Measurements from ENCODE around the gene GPD1. TPM values are rescaled to one million over a fixed set of nuclear protein-coding genes. Genes with fewer than 3 reads are reported as not detected.
A peak's percentile ranks its signal among the peaks of the same experiment; 100 is the strongest.

The GPD1 gene
- total RNA-seq, 1 donor from 2014 or later: 0.81 TPM

DNA sequence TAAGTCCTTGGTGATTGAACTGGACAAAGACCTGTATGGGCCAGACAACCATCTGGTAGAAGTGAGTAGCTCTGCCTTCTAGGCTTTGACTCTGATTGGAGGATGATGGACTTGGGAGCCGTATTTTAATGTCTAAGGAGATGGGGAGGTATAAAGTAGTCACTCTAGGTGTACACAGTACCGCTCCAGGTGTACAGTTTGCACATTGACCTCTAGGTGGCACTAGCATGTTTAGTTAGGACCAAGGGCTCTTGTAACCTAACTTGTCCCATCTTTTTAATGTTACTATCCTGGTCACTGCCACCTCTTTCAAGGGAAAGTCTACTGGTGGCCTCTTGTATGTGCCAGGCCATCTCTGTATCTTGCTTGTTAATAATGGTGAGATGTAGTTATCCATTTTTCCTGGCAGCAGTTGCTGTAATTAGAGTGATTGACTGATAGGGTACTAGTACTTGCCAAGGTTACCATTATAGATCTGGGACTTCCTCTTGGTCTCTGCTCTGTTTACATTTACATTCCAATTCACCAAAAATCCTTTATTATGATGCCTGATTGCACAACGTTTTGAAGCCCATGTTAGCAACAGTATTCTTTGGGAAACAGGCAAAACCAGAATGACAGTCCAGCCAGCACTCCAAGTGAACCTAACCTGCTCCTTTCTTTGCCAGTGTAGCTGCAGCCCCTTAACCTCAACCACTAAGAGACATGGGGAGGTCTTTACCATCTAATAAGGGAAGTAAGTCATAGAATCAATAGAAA, 15.1 kb upstream of the GPD1 start:
- Mint-ChIP-seq H3K4me1 (ENCODE audit: low read depth, unreplicated experiment) (peaks cover 6% of the 10 kb centered on the region), H3K36me3 (ENCODE audit: unreplicated experiment) (no peaks in the 10 kb centered on the region), H3K4me3 (ENCODE audit: unreplicated experiment) (peak overlapping the region; percentile 39), H3K9me3 (ENCODE audit: unreplicated experiment) (peaks cover 5% of the 10 kb centered on the region), H3K27ac (ENCODE audit: unreplicated experiment) (peak overlapping the region; percentile 40), H3K27me3 (ENCODE audit: unreplicated experiment) (peaks cover 3% of the 10 kb centered on the region)
- DNase-seq: no peak
- peak; percentile 77 for TF ChIP-seq CTCF (IDR thresholded peaks at IDR 0.05; ENCODE audit: partially characterized antibody, unreplicated experiment)

GRCh38 chr12:50089730-50090129, 14.1 kb upstream of the GPD1 start:
- no peak overlapping the region for H3K27ac Mint-ChIP-seq (ENCODE audit: unreplicated experiment)
- H3K36me3 Mint-ChIP-seq (ENCODE audit: unreplicated experiment): no peaks in the 10 kb centered on the region
- H3K27me3 Mint-ChIP-seq (ENCODE audit: unreplicated experiment): peaks cover 3% of the 10 kb centered on the region
- H3K9me3 Mint-ChIP-seq (ENCODE audit: unreplicated experiment): peaks cover 3% of the 10 kb centered on the region
- no peak for DNase-seq
- H3K4me3 Mint-ChIP-seq (ENCODE audit: unreplicated experiment): no peak overlapping the region
- no peak for TF ChIP-seq CTCF (IDR thresholded peaks at IDR 0.05; ENCODE audit: partially characterized antibody, unreplicated experiment)
- peaks cover 6% of the 10 kb centered on the region for H3K4me1 Mint-ChIP-seq (ENCODE audit: low read depth, unreplicated experiment)

GRCh38 chr12:50090391-50090790, 13.4 kb upstream of the GPD1 start:
- TF ChIP-seq CTCF (IDR thresholded peaks at IDR 0.05; ENCODE audit: partially characterized antibody, unreplicated experiment): no peak
- Mint-ChIP-seq H3K27ac (ENCODE audit: unreplicated experiment) (no peak overlapping the region), H3K4me3 (ENCODE audit: unreplicated experiment) (no peak overlapping the region), H3K36me3 (ENCODE audit: unreplicated experiment) (no peaks in the 10 kb centered on the region), H3K4me1 (ENCODE audit: low read depth, unreplicated experiment) (peaks cover 6% of the 10 kb centered on the region), H3K27me3 (ENCODE audit: unreplicated experiment) (peaks cover 3% of the 10 kb centered on the region), H3K9me3 (ENCODE audit: unreplicated experiment) (peaks cover 2% of the 10 kb centered on the region)
- no peak for DNase-seq

GRCh38 chr12:50097952-50098351, 5.9 kb upstream of the GPD1 start:
- Mint-ChIP-seq H3K9me3 (ENCODE audit: unreplicated experiment) (peaks cover 4% of the 10 kb centered on the region), H3K4me1 (ENCODE audit: low read depth, unreplicated experiment) (peaks cover 3% of the 10 kb centered on the region), H3K36me3 (ENCODE audit: unreplicated experiment) (peaks cover 6% of the 10 kb centered on the region), H3K27me3 (ENCODE audit: unreplicated experiment) (no peaks in the 10 kb centered on the region), H3K27ac (ENCODE audit: unreplicated experiment) (no peak overlapping the region), H3K4me3 (ENCODE audit: unreplicated experiment) (no peak overlapping the region)
- no peak for TF ChIP-seq CTCF (IDR thresholded peaks at IDR 0.05; ENCODE audit: partially characterized antibody, unreplicated experiment)
- DNase-seq: no peak

DNA sequence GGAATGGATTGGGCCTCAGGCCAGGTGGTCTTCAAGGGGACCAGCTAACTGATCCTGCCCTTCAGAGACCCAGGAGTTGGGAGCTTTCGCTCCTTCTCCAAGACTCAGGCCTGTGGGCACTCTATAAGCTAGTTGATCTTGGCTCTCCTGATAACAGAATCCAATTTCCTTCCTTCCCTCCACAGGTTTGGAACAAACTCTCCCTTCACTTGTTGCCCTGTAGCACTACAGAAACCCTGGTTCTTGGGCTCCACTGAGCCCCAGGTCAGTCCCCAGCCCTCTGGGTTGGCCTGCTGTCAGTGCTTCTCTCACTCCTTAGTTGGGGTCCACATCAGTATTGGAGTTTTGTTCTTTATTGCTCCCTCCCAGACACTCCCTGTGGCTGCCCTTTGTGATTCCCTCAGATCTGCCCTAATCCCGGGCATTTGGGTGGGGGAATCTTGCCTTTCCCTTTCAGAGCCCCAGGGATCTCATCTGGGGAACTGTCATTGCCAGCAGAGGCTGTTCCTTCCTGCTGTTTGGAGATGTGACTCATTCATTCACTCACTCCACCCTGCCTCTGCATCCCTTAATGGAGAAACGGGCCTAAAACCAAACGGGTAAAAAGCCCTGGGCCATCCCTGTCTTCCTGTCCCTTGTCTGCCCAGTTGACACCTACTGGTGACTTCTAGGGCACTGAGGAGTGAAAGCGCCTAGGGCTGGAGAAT, 4.4 kb upstream of the GPD1 start:
- TF ChIP-seq CTCF (IDR thresholded peaks at IDR 0.05; ENCODE audit: partially characterized antibody, unreplicated experiment): no peak
- H3K36me3 Mint-ChIP-seq (ENCODE audit: unreplicated experiment): peaks cover 6% of the 10 kb centered on the region
- peaks cover 5% of the 10 kb centered on the region for H3K4me1 Mint-ChIP-seq (ENCODE audit: low read depth, unreplicated experiment)
- no peak overlapping the region for H3K27ac Mint-ChIP-seq (ENCODE audit: unreplicated experiment)
- H3K27me3 Mint-ChIP-seq (ENCODE audit: unreplicated experiment): no peaks in the 10 kb centered on the region
- peaks cover 4% of the 10 kb centered on the region for H3K9me3 Mint-ChIP-seq (ENCODE audit: unreplicated experiment)
- no peak overlapping the region for H3K4me3 Mint-ChIP-seq (ENCODE audit: unreplicated experiment)
- no peak for DNase-seq

All from glutamatergic neuron (in vitro differentiated cells).